GM19240 (cell line): ENCODE measurements around the gene BABAM1.

Experiments used
- DNase-seq: peaks from one replicate; pipeline ENCODE4 v3.0.0; 2011; ENCODE audit warnings: low spot score; ENCODE audit not compliant: insufficient read length

Gene BABAM1

DNA sequence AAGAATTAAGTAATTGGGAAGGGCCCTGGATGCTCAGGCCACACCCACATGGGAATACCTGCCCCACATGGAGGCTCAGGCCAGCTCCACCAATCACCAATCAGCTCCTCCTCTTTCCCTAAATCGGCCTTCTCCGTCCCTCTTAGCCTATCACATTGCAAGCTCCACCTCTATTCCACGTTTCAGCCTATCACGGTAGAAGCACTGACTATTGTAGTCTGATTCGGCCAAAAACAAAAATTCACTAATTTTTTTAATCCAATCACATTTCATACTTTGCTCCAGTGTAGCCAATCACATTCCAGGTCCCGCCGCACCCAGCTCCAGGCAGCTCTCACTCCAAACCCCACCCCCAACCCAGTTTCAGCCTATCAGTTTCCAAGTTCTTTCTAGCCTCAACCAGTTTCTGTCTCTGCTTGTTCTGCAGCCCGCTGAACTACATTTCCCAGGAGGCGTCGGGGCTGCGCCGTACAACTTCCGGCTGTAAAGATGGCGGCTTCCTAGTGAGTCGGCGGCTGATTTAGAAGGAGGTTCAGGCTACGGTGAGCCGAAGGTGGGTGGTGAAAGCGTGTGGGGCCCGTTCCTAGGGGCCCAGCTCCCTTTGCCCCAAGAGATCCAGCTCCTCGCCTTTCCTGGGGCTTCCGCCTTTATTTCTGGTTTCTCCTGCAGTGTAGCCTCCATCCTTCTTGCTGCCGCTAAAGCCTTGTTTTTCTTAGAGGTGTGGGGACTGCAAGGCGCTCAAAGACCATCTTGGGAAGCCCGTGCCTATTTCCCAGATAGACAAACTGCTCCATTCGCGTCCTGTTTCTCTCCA lies at the start of gene BABAM1:
Gene BABAM1, plus strand, starts transcription at position 469 of the 814 bp plus-strand sequence. CDS start 1,364 bp downstream, outside the sequence.
- peak; percentile 99 for DNase-seq

DNA sequence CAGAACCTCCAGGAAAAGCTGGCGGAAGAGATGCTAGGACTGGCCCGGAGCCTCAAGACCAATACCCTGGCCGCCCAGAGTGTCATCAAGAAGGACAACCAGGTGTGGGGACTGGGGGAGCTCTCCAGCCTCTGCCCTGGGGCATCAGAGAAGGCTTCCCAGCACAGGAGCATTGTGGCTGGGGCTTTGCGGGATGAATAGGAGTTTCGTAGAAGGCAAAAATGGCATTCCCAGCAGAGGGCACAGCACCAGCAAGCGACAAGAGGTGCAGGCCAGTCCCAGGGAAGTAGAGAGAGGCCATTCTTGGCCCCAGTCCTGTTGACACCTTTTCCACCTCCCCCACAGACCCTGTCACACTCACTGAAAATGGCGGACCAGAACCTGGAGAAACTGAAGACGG lies 48.0 kb upstream of the BABAM1 start:
- no peak for DNase-seq

DNA sequence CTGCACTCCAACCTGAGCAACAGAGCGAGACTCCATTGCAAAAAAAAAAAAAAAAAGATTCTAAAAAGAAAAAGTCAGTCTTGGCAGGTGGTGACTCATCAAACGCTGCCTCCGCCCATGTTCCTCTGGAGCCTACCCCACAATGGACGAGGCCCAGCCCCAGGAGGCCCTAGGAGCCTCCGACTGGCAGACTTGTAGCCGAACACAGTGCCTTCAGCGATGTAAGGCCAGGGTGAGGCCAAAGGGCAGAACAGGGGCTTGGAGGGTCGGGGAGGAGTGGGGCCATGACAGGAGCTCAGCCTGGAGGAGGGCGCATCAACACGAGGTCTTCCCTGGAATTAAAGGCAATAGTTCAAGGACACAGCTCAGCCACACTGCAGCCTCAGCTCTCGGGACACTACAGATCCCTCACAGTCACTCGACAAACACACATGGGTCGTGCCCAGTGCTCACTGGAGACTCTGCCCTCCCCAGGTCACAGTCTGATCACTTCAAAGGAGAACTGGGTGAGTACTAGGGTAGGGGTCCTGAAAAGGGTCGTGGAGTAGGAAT lies 47.0 kb upstream of the BABAM1 start:
- no peak for DNase-seq

DNA sequence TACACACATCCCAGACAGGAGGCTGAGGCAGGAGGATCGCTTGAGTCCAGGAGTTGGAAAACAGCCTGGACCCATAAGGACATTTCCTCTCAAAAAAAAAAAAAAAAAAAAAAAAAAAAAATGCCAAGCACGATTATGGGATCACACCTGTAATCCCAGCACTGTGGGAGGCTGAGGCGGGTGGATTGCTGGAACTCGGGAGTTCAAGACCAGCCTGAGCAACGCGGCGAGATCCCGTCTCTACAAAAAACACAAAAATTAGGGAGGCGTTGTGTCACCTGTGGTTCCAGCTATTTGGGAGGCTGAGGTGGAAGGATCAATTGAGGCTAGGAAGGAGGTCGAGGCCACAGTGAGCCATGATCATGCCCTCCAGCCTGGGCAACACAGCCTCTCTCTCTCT lies 42.2 kb upstream of the BABAM1 start:
- DNase-seq = no peak

DNA sequence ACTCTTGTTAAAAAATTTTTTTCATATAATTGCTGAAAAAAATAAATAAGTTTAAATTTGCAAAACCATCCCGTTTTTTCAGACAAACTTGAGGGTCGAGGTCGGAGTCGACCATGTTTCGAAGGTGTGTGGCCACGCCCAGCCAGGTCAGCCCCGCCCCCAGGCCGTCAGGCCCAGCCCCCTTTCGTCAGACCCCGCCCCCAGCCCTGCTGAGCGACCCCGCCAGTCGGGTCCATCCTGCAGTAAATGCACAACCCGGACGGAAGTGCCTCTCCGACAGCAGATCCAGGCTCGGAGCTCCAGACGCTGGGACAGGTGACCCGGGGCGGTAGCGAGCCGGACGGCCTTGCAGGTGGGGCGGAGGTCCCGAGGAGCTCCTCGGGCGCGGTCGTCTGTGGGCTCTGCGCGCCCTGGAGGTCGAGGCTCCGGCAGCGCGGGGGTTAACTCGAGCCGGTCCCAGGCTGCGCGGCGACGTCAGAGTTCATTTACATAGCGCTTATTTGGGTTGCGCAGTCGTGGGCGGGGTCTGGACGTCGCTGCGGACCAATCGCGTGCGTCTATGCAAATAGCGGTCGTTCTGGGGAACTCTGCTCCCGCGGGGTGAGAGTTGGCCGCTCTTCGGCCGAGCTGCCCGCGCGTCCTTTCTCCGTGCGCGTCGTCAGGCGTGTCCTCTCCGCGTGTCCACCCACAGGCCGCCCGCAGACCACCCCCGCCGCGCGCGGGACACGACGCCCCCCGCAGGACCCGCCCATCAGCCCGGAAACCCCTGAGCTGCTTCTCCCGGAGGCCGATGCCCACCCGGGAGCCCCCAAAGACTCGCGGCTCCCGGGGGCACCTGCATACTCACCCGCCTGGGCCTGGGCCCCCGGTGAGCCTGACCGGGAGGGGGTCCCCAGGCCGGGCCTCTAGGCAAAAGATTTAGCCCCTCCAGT lies 41.0 kb upstream of the BABAM1 start, which contains the start of gene OCEL1:
Gene OCEL1, plus strand, starts transcription at position 225 of the 932 bp plus-strand sequence. Its CDS starts 22 bp downstream, at position 247.
- peak; percentile 84 for DNase-seq

DNA sequence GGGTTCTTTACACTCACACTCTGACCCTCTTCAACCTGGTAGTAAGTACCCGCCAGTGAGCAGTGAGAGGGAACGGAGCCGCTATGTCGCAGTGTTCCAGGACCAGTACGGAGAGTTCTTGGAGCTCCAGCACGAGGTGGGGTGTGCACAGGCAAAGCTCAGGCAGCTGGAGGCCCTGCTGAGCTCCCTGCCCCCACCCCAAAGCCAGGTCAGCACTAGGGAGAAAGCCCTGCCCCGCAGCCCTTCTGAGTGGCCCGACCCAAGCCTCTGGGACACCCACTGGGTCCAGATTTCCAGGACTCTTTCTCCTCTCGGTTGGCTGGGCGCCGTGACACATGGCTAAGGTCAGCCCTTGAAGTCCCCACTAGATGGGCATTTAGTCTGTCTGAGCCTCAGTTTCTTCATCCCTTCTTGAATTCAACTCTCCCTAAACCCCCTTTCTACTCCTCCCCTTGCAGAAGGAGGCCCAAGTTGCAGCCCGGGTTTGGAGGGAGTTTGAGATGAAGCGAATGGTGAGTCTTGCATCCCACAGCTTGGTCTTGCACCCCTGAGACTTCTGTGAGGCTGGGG lies 39.4 kb upstream of the BABAM1 start:
- DNase-seq = no peak

DNA sequence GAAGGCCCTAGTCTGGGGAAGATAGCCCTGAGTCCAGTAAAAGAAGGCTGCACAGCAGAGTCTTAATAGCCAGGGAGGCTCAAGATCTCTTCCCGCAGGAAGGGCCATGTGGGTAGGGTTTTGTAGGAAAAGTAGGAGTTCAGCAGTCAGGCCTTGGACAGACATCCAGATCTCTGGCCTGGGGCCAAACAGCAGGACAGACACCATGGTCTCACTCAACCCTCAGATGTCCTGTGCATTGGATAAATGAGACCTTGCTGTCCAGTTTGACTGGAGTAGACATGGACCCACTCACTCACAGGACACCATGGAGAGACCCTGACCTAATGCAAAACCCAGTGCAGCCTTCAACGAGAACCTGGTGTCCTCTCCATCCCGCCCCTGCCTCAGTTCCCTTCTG lies 37.4 kb upstream of the BABAM1 start:
- DNase-seq = no peak

DNA sequence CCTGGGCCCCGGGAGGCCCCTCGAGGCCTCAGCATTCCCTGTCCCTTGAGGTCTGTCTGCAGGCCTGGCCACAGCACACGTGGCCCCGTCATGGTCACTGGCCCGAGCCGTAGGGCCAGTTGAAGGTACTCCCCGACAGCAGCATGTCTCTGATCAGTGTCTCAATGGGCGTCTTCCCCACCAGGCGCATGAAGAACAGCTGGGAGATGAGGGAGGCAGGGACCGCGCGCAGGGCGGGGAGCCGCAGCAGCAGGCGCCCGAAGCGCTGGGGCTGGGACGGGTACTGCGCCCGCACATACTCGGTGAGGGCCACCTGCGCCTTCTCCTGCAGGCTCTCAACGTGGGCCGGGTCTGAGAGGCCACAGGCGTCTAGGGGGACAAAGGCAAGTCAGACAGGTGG lies 35.0 kb upstream of the BABAM1 start:
- DNase-seq = no peak

DNA sequence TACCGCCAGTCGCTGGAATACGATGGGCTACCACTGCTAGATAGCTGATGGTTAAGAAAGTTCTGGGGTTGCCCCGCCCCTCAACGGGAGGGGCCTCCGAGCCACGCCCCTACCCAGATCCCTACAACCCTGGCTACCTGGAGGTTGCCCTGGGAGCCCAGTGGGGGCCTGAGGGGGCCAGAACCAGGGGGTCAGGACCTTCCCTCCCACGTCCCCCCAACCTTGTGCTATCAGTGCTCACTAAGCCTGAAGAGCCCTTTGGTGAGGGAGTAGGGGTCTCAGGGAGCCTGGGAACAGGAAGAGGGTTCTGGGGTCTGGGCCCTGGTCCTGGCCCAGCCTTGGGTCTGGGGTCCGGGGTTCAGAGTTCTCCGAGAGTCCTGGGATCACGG lies 32.3 kb upstream of the BABAM1 start:
- no peak for DNase-seq

DNA sequence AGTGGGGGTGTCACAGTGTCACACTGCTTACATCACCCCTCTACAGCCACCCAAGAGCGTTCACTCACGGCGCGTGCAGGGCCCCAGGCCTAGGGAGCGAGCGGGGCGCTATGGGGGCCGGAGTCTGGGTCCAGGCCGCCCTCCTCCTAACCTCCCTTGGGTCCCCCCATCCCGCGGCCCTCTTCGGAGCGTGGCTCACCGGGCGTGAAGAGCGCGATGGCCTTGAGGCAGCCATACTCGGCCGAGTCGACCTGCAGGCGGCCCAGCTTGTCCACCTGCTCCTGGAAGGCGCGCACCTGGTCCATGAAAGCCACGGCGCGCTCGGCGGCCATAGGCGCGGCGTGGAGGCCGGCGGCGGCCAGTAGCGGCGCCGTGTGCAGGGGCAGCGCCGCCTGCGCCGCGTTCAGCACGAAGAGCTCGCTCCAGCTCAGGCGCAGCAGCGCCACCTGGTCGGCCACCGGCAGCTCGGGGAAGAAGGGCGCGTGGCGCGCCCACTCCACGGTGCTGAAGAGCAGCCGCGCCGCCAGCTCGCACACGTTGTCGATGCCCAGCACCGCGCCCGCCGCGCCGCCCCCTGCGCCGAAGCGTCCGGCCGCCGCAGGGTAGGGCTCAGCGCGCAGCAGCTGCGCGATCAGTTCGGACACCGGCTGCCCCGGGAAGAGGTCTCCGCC lies 31.8 kb upstream of the BABAM1 start:
- no peak for DNase-seq

DNA sequence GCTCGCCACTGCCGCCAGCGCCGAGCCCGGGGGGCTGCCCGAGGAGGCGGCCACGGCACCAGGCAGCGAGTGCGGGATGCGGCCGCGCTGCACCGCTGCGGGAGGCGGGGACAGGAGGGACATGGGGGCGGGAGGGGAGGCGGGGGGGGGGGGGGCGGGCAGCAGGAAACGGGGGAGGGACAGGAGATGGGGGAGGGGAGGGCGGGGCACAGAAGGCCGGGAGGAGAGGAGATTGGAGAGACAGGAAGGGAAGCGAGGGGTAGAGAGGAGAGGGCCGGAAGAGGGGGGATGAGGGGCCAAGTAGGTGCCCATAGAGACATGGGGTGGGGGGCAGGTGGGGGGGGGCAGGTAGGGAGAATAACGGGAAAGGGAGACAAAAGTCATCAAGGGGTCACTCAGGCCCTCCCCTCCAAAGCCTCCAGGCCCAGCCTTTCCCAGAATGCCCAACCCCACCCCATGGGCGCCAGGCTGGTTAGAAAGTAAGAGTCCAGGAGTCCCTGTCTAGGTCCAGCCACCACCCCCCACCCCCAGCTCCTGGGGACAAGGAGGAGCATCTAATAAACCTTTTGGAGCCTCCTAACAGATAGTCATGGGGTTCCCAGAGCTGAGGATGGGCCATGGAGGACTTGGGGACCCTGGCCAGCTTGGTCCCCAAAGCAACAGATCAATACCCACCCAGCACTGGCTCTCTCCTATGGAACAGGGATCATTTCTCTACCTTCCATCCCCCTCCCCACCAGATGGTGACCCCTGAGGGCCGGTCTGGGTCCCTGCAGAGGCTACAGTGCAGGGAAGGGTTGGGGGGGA lies 31.1 kb upstream of the BABAM1 start:
- DNase-seq = no peak

DNA sequence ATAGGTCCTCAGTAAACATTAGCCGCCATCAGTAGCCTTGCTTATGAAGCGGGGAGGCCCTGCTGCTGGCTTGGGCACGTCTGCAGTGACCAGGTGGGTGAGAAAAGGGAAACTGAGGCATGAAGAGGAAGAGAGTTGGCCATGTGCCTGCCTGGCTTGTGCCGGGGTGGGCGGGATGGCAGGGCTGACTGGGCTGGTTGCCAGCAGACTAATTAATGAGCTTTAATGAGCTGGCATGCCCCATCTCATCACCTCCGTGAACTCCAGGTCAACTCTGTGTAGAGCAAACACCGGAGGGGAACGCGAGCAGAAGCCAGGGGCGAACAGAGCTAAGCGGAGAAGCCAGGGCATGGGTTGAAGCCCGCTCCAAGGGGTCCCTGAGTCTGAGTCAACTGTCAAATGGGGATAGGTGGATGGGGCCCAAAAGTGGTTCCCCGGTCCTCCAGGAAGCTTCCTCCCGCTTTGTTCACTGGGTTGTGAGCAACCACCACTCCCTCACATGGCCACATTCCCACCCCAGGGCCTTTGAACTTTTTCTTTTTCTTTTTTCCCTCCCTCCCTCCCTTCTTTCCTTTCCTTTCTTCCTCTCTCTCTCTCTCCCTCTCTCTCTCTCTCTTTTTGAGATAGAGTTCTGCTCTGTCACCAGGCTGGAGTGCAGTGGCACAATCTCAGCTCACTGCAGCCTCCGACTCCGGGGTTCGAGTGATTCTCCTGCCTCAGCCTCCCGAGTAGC lies 30.3 kb upstream of the BABAM1 start:
- DNase-seq = no peak

DNA sequence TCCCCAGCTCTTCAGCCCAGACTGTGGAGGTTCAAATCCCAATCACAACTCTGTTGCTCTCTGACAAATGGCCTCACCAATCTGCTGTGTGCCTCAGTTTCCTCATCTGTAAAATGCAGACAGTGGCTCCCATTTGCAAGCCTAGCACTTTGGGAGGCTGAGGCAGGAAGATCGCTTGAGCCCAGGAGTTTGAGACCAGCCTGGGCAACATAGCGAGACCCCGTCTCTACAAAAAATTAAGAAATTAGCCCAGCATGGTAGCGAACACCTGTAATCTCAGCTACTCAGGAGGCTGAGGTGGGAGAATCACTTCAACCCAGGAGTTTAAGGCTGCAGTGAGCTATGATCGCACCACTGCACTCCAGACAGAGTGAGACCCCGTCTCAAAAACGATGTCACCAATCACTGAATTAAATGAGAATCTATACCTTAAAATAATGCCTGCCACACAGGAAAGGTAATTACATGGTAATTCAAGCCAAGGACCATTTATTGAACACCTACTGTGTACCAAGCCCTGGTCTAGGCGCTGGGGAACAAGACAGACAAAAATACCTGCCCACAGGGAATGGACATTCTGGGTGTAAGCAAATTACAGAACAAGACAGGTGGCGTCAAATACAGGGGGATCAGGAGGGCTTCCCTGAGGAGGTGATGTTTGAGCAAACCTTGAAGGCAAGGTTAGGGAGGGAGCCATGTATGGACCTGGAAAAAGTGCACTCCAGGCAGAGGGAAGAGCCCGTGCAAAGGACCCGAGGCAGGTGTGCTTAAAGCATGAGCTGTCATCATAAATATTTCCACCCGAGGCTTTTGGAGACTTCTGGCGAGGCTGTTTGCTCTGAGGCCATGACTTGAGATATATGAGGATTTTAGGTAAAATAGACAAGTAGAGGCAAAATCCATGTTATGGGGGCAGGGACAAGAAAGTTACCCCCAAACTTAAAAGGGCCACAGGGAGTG lies 29.2 kb upstream of the BABAM1 start:
- no peak for DNase-seq

DNA sequence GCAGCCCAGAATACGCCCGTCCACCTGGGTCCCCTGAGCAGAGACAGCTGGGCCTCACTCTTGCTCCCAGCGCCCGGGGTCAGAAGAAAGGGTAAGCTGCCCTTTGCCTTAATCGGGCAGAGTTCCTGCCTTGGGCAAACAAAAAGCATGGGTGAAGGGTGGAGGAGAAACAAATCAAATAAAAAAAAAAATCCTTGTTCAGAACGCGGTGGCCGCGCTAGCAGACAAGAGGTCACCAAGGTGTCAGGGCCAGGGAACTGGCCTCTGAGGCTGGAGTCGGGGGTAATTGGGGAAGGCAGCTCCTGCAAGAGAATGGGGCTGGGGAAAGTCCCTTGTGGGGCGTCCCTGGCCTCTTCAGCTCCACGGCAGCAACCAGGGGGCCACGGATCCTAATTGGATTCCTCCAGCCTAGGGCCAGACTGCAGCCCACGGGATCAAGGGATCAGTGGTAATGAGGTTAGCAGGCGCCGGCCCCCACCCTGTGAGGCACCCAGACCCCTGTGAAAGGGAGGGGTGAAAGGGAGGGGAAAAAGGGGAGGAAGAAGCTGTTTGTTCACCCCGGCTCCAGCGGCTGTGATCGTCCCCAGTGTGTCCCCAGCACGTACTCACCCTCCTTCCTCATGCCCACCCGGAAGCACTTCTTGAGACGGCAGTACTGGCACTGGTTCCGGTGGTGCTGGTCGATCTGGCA lies 27.0 kb upstream of the BABAM1 start:
- no peak for DNase-seq

DNA sequence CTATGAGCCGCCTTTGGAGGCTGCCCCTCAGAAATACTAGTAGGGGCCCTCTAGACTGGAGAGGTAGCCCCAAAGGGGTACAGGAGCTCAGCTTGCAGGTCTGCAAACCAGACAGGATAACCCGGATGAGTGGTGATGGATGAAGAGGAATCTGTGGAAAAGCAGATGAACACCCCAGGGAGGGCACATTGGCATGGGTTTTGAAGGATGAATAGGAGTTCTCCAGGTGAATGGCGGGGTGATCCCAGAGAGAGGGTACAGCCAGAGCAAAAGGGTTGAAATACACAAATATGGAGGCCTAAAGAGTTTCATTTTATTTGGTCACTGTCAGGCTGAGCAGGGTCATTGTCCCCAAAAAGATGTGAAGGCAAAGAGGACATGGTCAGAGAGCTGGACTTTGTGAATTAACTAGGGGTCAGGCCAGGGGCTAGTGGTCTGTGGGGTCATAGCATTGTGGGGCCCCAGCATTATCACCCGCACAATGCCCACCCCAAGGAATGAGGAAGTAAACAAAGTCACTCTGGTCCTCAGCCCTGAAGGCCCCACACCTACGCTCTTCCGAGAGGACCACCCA lies 26.3 kb upstream of the BABAM1 start:
- no peak for DNase-seq

DNA sequence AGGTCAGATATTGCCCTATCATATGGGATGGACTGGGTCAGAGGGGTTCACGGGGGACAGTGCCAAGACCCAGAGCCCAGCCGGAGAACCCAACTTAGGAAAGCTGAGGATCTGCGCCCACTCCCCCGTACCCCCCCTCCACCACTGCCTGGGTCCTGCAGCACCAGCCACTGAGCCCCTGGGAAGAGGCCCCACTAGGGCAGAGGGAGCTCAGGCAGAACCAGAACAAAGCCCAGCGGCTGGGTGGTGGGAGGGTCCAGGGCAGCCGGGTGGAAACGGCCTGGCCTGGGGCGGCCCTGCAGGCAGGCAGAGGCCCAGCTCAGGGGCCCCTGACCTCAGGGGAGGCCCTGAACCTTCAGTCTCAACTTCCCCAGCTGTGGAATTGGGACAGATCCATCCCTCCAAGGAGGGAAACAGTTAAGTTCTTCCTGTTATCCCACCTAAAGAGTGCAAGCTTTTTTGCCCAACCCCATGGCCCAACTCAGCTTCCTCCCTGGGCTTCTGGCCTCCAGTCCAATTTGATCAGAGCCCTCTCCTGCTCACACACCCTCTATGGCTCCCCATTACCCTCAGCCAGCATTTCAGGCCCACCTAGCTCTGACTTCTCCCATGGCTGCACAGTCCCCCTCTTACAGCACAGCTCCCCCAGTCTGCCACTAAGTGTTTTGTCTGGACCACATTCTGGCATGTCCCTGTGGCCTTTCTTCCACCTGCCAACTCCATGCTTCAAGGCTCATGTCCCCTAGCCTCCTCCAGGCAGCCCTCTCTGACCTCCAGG lies 24.6 kb upstream of the BABAM1 start:
- no peak for DNase-seq
